HG03354 (cell line): Measurements from ENCODE around the gene HES3.
"Not testable (repeated sequence)": the region's sequence is repeated elsewhere in the genome, so short reads cannot be mapped to it uniquely, and the experiment has no call there.

ENCODE experiments used
- ATAC-seq: cut with Tn5 transposase; IDR thresholded peaks from one replicate; pipeline ENCODE4 v1.9.1; 2021; ENCODE audit warnings: mild to moderate bottlenecking; ENCODE audit not compliant: unreplicated experiment, poor library complexity, severe bottlenecking

Gene HES3

GRCh38 chr1:6218375-6219164 is 25.4 kb upstream of the HES3 start:
- no peak for ATAC-seq

DNA sequence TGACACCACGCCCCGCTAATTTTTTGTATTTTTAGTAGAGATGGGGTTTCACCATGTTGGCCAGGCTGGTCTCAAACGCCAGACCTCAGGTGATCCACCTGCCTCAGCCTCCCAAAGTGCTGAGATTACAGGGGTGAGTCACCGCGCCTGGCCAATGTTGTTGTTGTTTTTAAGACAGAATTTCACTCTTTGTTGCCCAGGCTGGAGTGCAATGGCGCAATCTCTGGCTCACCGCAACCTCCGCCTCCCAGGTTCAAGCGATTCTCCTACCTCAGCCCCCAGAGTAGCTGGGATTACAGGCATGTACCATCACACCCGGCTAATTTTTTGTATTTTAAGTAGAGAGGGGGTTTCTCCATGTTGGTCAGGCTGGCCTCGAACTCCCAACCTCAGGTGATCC is 24.3 kb upstream of the HES3 start:
- ATAC-seq: not testable (repeated sequence)

GRCh38 chr1:6220236-6220635 is 23.7 kb upstream of the HES3 start:
- ATAC-seq: no peak

DNA sequence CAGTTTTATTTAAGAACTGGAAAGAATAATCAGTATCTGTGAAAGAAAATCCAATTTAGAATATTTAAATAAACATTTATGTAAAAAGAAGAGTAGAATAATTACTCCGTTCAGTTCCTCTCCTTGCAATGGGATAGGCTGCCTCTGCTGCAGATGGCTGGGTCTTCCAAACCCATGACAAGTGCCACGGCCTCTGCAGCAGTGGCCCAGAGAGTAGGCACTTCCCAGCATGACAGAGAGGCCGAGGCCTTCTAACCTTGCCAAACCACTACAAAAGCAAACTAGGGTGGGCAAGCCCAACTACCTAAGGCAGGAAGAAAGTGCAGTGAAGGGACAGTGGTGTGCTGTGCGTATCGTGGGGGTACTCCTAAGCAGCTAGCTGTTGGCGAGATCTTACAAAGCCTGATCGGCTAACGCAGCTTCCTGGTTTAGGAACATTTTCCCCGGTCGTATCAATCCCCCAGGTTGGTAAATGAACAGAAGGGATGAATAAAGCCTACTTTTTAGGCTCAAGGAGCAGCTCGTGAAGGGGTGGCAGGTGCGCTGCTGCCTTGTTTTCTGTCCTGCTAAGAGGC is 22.7 kb upstream of the HES3 start:
- no peak for ATAC-seq

GRCh38 chr1:6222636-6223035 is 21.3 kb upstream of the HES3 start:
- ATAC-seq: no peak

DNA sequence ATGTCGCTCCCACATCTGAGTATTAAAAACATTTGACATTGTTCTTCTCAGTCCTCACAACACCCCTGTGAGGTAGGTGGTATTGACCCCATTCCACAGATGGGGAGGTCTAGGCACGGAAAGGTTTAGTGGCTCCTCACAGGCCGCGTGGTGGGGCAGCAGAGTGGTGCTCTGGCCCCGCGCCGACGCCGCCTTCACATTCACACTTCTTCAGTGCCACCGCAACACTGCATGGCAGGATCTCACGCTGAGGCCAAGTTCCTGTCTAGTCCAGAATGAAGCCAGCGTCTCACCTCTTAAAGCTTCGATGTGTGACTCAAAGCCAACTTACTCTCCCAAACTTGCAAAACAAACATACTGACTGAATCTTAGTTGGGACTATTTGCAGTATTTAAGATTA is 20.4 kb upstream of the HES3 start:
- no peak for ATAC-seq

- ATAC-seq: no peak
These were observed 19.3 kb upstream of the HES3 start for GRCh38 chr1:6224718-6225117.

DNA sequence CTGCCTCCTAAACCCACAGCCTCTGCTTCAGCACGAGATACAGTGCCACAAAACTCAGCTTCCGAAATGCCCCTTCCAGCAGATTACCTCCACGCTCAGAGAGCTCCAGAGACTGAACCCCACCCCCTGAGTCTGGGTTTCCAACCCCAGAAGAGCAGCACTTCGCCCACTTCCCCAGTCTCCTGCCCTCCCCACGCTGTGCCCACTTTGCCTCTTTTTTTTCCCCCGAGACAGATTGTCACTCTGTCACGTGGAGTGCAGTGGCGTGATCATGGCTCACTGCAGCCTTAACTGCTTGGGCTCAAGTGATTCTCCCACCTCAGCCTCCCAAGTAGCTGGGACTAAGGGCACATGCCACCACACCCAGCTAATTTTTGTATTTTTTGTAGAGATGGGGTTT is 18.3 kb upstream of the HES3 start:
- ATAC-seq: no peak

DNA sequence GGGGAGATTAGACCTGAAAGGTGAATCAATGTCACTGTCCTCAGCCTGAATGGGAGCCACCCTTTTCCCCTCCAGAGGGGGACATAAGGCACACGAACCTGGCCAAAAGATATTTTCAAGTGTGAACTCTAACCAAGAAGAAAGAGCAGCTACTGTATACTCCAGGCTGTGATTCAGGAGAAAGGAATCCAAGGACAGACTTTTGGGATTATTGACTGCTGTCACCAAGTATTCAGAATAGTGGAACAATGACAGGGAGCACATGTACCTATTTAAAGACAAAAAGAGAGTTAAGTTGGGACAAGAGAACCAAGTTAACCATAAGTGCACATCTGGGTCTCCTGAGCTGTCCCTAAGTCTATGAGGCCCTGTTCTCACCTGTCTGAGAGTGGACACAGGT is 10.6 kb upstream of the HES3 start:
- ATAC-seq: no peak

GRCh38 chr1:6234502-6235295 is 9.3 kb upstream of the HES3 start:
- no peak for ATAC-seq

DNA sequence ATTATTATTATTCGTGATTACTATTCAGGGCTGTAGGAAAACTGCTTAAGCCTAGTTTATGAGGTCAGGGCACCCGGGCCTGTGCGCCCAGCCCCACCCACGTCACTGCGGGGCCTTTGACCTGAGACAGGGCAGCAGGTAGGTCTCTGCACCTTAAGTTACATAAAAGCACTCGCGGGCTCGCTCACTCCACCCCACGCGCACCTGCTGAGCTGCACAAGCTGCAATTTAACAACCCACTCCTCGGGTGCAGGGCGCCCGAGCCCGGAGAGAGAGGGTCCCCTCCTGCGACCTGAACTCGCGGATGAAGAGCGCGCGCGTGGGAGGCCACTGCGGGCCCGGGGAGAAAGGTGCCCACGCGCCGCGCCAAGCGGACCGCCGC is 8.7 kb upstream of the HES3 start:
- peak; percentile 33 for ATAC-seq

- no peak for ATAC-seq
These were observed 6.9 kb upstream of the HES3 start for GRCh38 chr1:6237093-6237492.

DNA sequence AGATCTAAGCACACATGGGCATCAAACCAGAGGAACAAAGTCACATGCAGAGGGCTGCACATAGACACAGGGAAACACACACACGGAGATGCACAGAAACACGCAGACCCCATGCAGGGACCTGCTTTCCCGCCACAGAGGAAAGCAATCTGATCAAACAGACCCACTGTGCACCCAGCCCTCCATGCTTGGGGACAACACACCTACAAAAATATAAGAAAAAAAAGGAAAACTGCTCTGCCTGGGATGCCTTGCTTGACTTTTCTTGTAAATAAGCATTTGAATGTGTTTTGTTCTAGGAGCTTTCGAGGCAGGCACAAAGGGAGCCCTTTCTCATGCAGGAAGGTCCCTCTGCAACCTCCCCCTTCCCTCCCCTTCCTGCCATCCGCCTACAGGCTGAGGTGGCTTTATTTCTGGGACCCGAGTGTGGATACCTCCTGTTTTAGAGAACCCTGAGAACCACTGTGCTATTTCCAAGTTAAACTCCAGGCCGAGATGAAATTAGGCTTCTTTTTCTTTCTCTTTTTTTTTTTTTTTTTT is 4.7 kb upstream of the HES3 start:
- ATAC-seq: no peak

GRCh38 chr1:6239950-6240768 is 3.8 kb upstream of the HES3 start:
- no peak for ATAC-seq

GRCh38 chr1:6241107-6241886 is 2.7 kb upstream of the HES3 start:
- ATAC-seq: no peak

DNA sequence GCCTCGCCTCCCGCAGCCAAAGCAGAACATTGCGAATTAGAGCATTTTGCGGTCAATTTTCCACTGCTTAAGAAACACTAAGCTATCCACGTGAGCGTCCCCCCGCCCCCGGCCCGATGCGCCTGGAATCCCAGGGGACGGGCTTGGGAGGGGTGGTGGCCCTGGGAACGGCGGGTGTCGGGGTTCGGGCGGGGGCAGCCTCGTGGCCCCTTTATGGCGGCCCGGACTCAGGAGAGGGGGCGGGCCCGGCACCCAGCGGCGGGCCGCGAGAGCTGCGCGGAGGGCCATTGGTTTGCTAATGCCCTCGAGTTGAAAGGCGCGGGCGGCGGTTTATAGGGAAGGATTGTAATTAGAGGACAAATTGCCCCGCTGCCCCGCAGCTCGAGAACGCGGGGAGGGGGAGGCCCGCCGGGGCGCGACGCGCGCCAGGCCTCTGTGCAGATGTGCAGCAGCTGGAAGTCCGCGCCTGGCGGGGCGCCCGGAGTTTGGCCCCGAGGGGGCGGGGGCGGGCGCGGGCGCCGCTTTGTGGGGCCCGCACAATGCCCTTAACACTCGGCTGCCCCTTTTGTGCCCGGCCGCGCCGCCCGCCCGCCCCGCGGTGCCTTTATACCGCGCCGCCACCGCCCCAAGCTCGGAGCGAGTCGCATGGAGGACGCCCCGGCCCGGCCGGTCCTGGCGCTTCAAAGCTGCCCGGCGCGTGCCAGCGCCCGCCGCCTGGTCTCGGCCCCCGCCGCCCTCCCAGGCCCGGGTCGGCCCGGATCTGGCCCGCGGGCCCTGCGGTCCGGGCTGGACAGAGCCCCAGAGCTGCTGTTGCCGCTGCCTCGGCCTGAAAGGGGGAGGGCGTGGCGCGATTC is 1.9 kb upstream of the HES3 start:
- no peak for ATAC-seq

DNA sequence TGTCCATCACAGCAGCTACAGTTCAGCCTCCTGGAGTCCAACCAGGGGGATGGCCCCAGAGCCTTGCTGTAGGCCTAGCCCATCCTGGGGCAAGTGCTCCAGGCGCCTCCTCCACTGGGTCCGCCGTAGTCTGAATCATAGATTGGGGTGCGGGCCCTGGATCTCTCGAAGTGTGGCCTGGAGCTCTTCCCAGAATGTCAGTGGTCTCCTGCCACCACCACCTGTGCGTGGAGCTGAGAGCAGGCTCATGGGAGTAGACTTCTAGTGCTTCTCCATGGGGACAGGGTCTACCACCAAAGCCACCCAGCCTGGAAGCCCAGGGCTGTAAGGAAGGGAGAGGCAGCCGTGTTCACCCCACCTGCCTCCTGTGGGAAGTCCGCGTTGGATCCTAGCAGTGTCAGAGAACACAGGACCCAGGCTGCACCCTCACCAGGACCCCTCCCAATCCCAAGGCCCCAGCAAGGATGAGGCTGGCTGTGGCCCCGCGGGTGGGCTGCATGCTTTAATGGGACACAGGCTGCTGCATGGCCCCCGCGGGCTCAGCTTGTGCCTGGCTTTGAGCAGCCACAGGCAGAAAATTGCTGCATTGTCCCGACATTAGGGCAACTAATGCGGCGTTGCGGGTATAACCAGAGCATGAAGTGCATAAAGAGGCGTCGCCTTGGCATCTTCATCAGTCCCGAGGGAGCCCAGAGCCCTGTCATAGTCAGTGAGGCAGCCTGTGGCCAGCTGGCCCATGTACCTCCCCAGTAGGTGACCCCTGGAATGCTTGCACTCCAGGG is 735 bp upstream of the HES3 start:
- ATAC-seq: no peak
